ENCODE measurements around the gene PCBD1. TPM values are rescaled to one million over a fixed set of nuclear protein-coding genes. Genes with fewer than 3 reads are reported as not detected.

The PCBD1 gene
- total RNA-seq, 1 experiment from 2014 or later = 164 TPM

- Histone ChIP-seq H3F3A (ENCODE audit: insufficient read depth, low read depth) (peaks cover 31% of the 10 kb centered on the region), H3K4me1 (replicated peaks; ENCODE audit: insufficient read depth) (peaks cover 37% of the 10 kb centered on the region), H3K9me3 (ENCODE audit: insufficient read depth, low read depth) (no peaks in the 10 kb centered on the region), H4K20me1 (ENCODE audit: insufficient read depth) (no peaks in the 10 kb centered on the region), H3K4me2 (no peak overlapping the region), H3K27me3 (ENCODE audit: insufficient read depth, low read depth) (no peaks in the 10 kb centered on the region), H3K9me2 (ENCODE audit: insufficient read depth) (no peaks in the 10 kb centered on the region), H3K4me3 (no peak overlapping the region), H3K27ac (no peak overlapping the region), H2AFZ (no peak overlapping the region), H3K36me3 (ENCODE audit: low read depth) (peaks cover 57% of the 10 kb centered on the region), H3K79me2 (ENCODE audit: low read depth) (0 out of 2 replicates have a peak, but pooled peaks cover 24% of the 10 kb centered on the region)
- CTCF ChIA-PET = no interaction called here
- TF ChIP-seq, protein P1, sequence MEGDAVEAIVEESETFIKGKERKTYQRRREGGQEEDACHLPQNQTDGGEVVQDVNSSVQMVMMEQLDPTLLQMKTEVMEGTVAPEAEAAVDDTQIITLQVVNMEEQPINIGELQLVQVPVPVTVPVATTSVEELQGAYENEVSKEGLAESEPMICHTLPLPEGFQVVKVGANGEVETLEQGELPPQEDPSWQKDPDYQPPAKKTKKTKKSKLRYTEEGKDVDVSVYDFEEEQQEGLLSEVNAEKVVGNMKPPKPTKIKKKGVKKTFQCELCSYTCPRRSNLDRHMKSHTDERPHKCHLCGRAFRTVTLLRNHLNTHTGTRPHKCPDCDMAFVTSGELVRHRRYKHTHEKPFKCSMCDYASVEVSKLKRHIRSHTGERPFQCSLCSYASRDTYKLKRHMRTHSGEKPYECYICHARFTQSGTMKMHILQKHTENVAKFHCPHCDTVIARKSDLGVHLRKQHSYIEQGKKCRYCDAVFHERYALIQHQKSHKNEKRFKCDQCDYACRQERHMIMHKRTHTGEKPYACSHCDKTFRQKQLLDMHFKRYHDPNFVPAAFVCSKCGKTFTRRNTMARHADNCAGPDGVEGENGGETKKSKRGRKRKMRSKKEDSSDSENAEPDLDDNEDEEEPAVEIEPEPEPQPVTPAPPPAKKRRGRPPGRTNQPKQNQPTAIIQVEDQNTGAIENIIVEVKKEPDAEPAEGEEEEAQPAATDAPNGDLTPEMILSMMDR (conservative IDR thresholded peaks at IDR 0.05) = no peak
- no peak for TF ChIP-seq EZH2 (IDR thresholded peaks at IDR 0.05; ENCODE audit: low read depth)
- intact Hi-C loops (cut with micrococcal nuclease; ENCODE audit: unreplicated experiment) = no loop called here
- POLR2A ChIA-PET (ENCODE audit: unreplicated experiment) = interaction anchor here (0.9 kb wide), 1 partner anchor 40 kb away, joined by 5 read pairs; no protein-coding TSS in a partner anchor
- no peak for DNase-seq
- no TSS peak for BruUV-seq (replicated peaks)
These were observed 31.9 kb downstream of the PCBD1 start for GRCh38 chr10:70856454-70856853.

DNA sequence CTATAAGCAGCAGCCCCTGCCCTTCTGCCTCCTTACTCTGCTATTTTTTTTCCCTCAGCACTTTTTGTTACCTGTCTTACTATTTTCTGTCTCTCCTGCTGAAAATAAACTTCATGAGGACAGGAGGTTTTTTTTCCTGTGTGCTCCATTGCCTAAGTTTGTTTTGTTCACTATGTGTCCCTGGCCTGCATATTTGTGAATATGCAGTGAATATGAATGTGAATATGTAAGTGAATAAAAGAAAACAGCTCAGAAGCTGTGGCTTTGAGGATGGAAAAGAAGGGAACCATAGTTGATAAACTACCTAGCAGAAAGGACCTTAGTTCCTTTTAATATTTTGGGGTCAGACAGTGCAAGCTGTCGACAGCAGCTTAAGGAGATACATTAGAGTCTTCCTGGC, 34.9 kb downstream of the PCBD1 start:
- DNase-seq = no peak
- Histone ChIP-seq H3K27me3 (ENCODE audit: insufficient read depth, low read depth) (no peaks in the 10 kb centered on the region), H3K9me3 (ENCODE audit: insufficient read depth, low read depth) (no peaks in the 10 kb centered on the region), H3K4me1 (replicated peaks; ENCODE audit: insufficient read depth) (peaks cover 67% of the 10 kb centered on the region), H3K27ac (no peak overlapping the region), H2AFZ (no peak overlapping the region), H3K9me2 (ENCODE audit: insufficient read depth) (no peaks in the 10 kb centered on the region), H3K4me2 (no peak overlapping the region), H3K79me2 (ENCODE audit: low read depth) (peaks cover 34% of the 10 kb centered on the region), H3K36me3 (ENCODE audit: low read depth) (peaks cover 35% of the 10 kb centered on the region), H4K20me1 (ENCODE audit: insufficient read depth) (0 out of 2 replicates have a peak, but pooled peaks cover 3% of the 10 kb centered on the region), H3K4me3 (no peak overlapping the region), H3F3A (ENCODE audit: insufficient read depth, low read depth) (peaks cover 59% of the 10 kb centered on the region)
- BruUV-seq (replicated peaks) = no TSS peak
- TF ChIP-seq, protein P1 (conservative IDR thresholded peaks at IDR 0.05) = no peak
- no peak for TF ChIP-seq EZH2 (IDR thresholded peaks at IDR 0.05; ENCODE audit: low read depth)
- intact Hi-C loops (cut with micrococcal nuclease; ENCODE audit: unreplicated experiment) = no loop called here
- ChIA-PET POLR2A (ENCODE audit: unreplicated experiment) (no interaction called here), CTCF (no interaction called here)

DNA sequence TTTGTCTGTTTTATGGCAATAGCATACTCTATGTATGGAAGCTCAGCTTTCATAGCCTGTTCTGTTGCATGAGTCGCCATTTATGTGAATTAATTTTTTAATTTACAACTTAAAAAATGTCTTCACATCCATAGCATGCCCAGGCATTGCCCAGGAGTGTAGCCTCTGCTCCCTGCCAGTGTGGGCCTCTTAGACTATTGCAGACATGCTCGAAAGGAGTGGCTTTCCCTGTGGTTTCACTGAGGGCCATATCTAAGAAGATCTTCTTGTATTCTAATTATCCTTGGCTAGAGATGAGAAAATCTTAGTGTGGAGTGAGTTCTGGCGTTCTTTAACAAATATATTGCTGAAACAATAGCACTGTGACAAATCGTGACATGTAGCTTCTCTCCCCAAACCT, 35.3 kb downstream of the PCBD1 start:
- Histone ChIP-seq H3K9me3 (ENCODE audit: insufficient read depth, low read depth) (no peaks in the 10 kb centered on the region), H3K27me3 (ENCODE audit: insufficient read depth, low read depth) (no peaks in the 10 kb centered on the region), H3K9me2 (ENCODE audit: insufficient read depth) (no peaks in the 10 kb centered on the region), H4K20me1 (ENCODE audit: insufficient read depth) (0 out of 2 replicates have a peak, but pooled peaks cover 3% of the 10 kb centered on the region), H3K36me3 (ENCODE audit: low read depth) (peaks cover 35% of the 10 kb centered on the region), H3K79me2 (ENCODE audit: low read depth) (peaks cover 34% of the 10 kb centered on the region), H3K4me2 (no peak overlapping the region), H3K27ac (peak overlapping the region; percentile 68; the same call in 1 of the 2 replicates), H3F3A (ENCODE audit: insufficient read depth, low read depth) (peaks cover 57% of the 10 kb centered on the region), H3K4me1 (replicated peaks; ENCODE audit: insufficient read depth) (peaks cover 68% of the 10 kb centered on the region), H3K4me3 (no peak overlapping the region), H2AFZ (no peak overlapping the region)
- no peak for DNase-seq
- CTCF ChIA-PET = no interaction called here
- no TSS peak for BruUV-seq (replicated peaks)
- intact Hi-C loops (cut with micrococcal nuclease; ENCODE audit: unreplicated experiment) = no loop called here
- POLR2A ChIA-PET (ENCODE audit: unreplicated experiment) = no interaction called here
- TF ChIP-seq, protein P1 (conservative IDR thresholded peaks at IDR 0.05) = no peak
- no peak for TF ChIP-seq EZH2 (IDR thresholded peaks at IDR 0.05; ENCODE audit: low read depth)
